K562 (cell line): ENCODE data around the gene TENM4. TPM values are rescaled to one million over a fixed set of nuclear protein-coding genes. Genes with fewer than 3 reads are reported as not detected.
A peak's percentile ranks its signal among the peaks of the same experiment; 100 is the strongest.

ENCODE experiments used
- ATAC-seq: fragments of 200-7000 bp; cut with Tn5 transposase; 3 replicates; pipeline ENCODE4 v1.9.1; 2020; ENCODE audit warnings: moderate library complexity
- BruUV-seq: library from RNA; stranded (reverse); fragments of 400-500 nt; replicated peaks from 2 replicates; lab custom pipeline; 2021; lab: Mats Ljungman, UMichigan
- CTCF ChIA-PET: fragments of 300-600 bp; formaldehyde crosslinking; extraction: SDS; loops from one replicate; lab custom pipeline; 2021; ENCODE audit warnings: low intra/inter-chr PET ratio; lab: Yijun Ruan, JAX
- POLR2A ChIA-PET: fragments of 300-600, 350-650 bp; sonication (Branson Sonifier 250); formaldehyde crosslinking; extraction: SDS; loops from one replicate; lab custom pipeline; 2021; ENCODE audit warnings: antibody characterized with exemption, inconsistent platforms; lab: Yijun Ruan, JAX
- DNase-seq, 4 experiments: peaks; one replicate each; pipeline versions ENCODE4 v3.0.0 to v3.0.0-alpha.2; 2011 to 2018; ENCODE audit warnings: low spot score in 3 of 4, mixed read lengths in 3 of 4; ENCODE audit errors: extremely low read depth in 1 of 4
- FAIRE-seq: peaks from 2 replicates; lab custom pipeline; 2011; peaks lifted over from hg19 to GRCh38; lab: Jason Lieb, UNC
- H2AFZ ChIP-seq: 2 replicates; pipeline ENCODE4 v1.6.0; 2011; ENCODE audit warnings: low read depth, low read length, control low read depth, inconsistent platforms
- H3K27ac ChIP-seq: fragments of 200-600 bp; 3 replicates; pipeline ENCODE4 v1.8.0; 2011; ENCODE audit warnings: low read depth, mild to moderate bottlenecking, control low read depth, inconsistent platforms, low read length, moderate library complexity, mixed read lengths; ENCODE audit errors: extremely low read depth
- H3K27me3 ChIP-seq, 2 experiments: fragments of 300-600 bp in 1 of 2; 2 replicates in 1 of 2; 3 replicates in 1 of 2; pipeline versions ENCODE4 v1.6.0 to v1.8.0; 2011; ENCODE audit warnings: inconsistent platforms in 2 of 2, low read length in 2 of 2, mild to moderate bottlenecking in 1 of 2, mixed read lengths in 1 of 2, moderate library complexity in 1 of 2; ENCODE audit not compliant: control insufficient read depth in 2 of 2, insufficient read depth in 2 of 2
- H3K36me3 ChIP-seq: fragments of 300-600 bp; 3 replicates; pipeline ENCODE4 v1.8.0; 2011; ENCODE audit warnings: mild to moderate bottlenecking, low read length, inconsistent platforms; ENCODE audit not compliant: control insufficient read depth, insufficient read depth
- H3K4me1 ChIP-seq, 2 experiments: fragments of 200-600 bp in 1 of 2; replicated peaks in 1 of 2; 2 replicates in 1 of 2; 3 replicates in 1 of 2; pipeline versions ENCODE4 v1.5.1 to v1.8.0; 2011; ENCODE audit warnings: inconsistent platforms in 2 of 2, low read length in 2 of 2, mild to moderate bottlenecking in 1 of 2, mixed read lengths in 1 of 2, moderate library complexity in 1 of 2; ENCODE audit not compliant: control insufficient read depth in 2 of 2, insufficient read depth in 2 of 2
- H3K4me2 ChIP-seq: 2 replicates; pipeline ENCODE4 v1.6.1; 2011; ENCODE audit warnings: low read length, control low read depth, inconsistent platforms, mixed read lengths; ENCODE audit not compliant: insufficient read depth
- H3K4me3 ChIP-seq: fragments of 200-600 bp; sonication (generic), shearing (Covaris generic); 2 replicates; pipeline ENCODE4 v1.5.1; 2016; ENCODE audit warnings: control low read depth, inconsistent platforms
- H3K79me2 ChIP-seq: fragments of 200-600 bp; 3 replicates; pipeline ENCODE4 v1.8.0; 2011; ENCODE audit warnings: low read length, inconsistent platforms; ENCODE audit not compliant: control insufficient read depth, insufficient read depth
- H3K9ac ChIP-seq, 2 experiments: 2 replicates each; pipeline versions ENCODE4 v1.6.0 to v1.6.1; 2011; ENCODE audit warnings: low read depth in 2 of 2, low read length in 2 of 2, control low read depth in 1 of 2, inconsistent platforms in 1 of 2, mild to moderate bottlenecking in 1 of 2, mixed read lengths in 1 of 2; ENCODE audit not compliant: insufficient read depth in 1 of 2
- H3K9me1 ChIP-seq: one replicate; pipeline ENCODE4 v1.6.0; 2011; ENCODE audit warnings: inconsistent platforms, mild to moderate bottlenecking, low read length, moderate library complexity; ENCODE audit not compliant: control insufficient read depth, insufficient read depth
- H3K9me3 ChIP-seq: replicated peaks from 2 replicates; pipeline ENCODE4 v1.5.1; 2011; ENCODE audit warnings: low read depth, low read length, inconsistent platforms; ENCODE audit not compliant: control insufficient read depth, insufficient read depth
- H4K20me1 ChIP-seq: replicated peaks from 2 replicates; pipeline ENCODE4 v1.6.1; 2011; ENCODE audit warnings: low read length, inconsistent platforms, mixed read lengths; ENCODE audit not compliant: control insufficient read depth, insufficient read depth
- FOXP1 ChIP-seq: sonication (generic); formaldehyde crosslinking; IDR thresholded peaks from 2 replicates; pipeline ENCODE4 v1.8.0; 2022; ENCODE audit warnings: mild to moderate bottlenecking, missing genetic modification reagents
- IFI16 ChIP-seq: fragments of 250-450 bp; sonication (Bioruptor Pico); IDR thresholded peaks from 2 replicates; pipeline ENCODE4 v2.1.2; 2022; ENCODE audit warnings: mild to moderate bottlenecking, inconsistent platforms
- RBM25 ChIP-seq: fragments of 200-400 bp; formaldehyde crosslinking; IDR thresholded peaks from 2 replicates; pipeline ENCODE4 v1.6.1; 2018; ENCODE audit warnings: low read length, low read depth, moderate library complexity; ENCODE audit not compliant: severe bottlenecking
- TEAD1 ChIP-seq, 2 experiments: fragments of 450-650 bp in 1 of 2; sonication (generic) in 1 of 2; formaldehyde crosslinking; IDR thresholded peaks; 2 replicates each; pipeline versions ENCODE4 v1.4.0 to v1.8.0; 2020 to 2022; ENCODE audit warnings: mild to moderate bottlenecking in 2 of 2, missing genetic modification reagents in 1 of 2
- ZFP91 ChIP-seq: sonication (generic); formaldehyde crosslinking; IDR thresholded peaks from 2 replicates; pipeline ENCODE4 v1.8.0; 2022; ENCODE audit warnings: mild to moderate bottlenecking, missing genetic modification reagents
- WGBS: fragments of 100-300 bp; shearing (Covaris generic); methylation state at CpG from one replicate; pipeline ENCODE4 v1.1.6; 2016; ENCODE audit warnings: low coverage, mixed read lengths; ENCODE audit not compliant: insufficient coverage; ENCODE audit errors: missing lambda C conversion rate; 5-methylcytosine and 5-hydroxymethylcytosine counted together
- in situ Hi-C: fragments of 300-500 bp; cut with MboI; formaldehyde crosslinking; loops from 4 replicates; pipeline ENCODE4 v1.15.0; 2018; ENCODE audit warnings: inconsistent platforms, mixed read lengths
- intact Hi-C: fragments of 100-400 bp; cut with micrococcal nuclease; formaldehyde crosslinking; loops from 2 replicates; pipeline ENCODE4 v1.14.2; 2022
- polyA plus RNA-seq, 8 experiments: library from polyadenylated mRNA; depleted of rRNA in 4 of 8; stranded (reverse) in 5 of 8; unstranded in 3 of 8; fragments of >200 nt; fragmentation: Nextera tagmentation in 2 of 8; fragmentation: Illumina TruSeq in 1 of 8; extraction: Ambion mirVana in 2 of 8; extraction: Trizol in 1 of 8; gene quantifications; 2 replicates each; pipeline versions ENCODE4 v1.2.1 to v1.2.3, GENCODE V29; 2011 to 2014; ENCODE audit warnings: inconsistent platforms in 1 of 8, missing spikeins in 1 of 8
- total RNA-seq, 7 experiments: library from RNA; depleted of rRNA in 6 of 7; stranded (reverse); fragments of >200 nt in 6 of 7; fragmentation: Illumina TruSeq in 2 of 7; extraction: Trizol in 2 of 7; gene quantifications; 2 replicates each; pipeline versions ENCODE4 v1.2.1 to v1.2.3, GENCODE V29; 2011 to 2021; ENCODE audit warnings: low replicate concordance in 1 of 7

The TENM4 gene
- total and polyA plus RNA-seq, 9 of the 15 experiments (the other 6 are each of a cell fraction or from before 2014, with no cell fraction given), result 0.16 TPM; not detected in 8

- H3K79me2 ChIP-seq, result no peaks in the 10 kb centered on the region
- CTCF ChIA-PET, result no interaction called here
- 2% methylated on average over 4 of the region's 4 CpGs for WGBS
- no peaks in the 10 kb centered on the region for H3K36me3 ChIP-seq
- no TSS peak for BruUV-seq
- peaks cover 0 to 10% of the 10 kb centered on the region in 2 experiments; a peak in 1 of 5 replicates for H3K27me3 ChIP-seq
- no peak overlapping the region for H3K27ac ChIP-seq
- no peak overlapping the region for H3K9ac ChIP-seq
- intact Hi-C loops, result no loop called here
- TF ChIP-seq RBM25 (peak; percentile 61), TEAD1 (CRISPR knock-in tag; IDR thresholded peaks at IDR 0.05) (no peak), FOXP1 (CRISPR knock-in tag) (no peak), IFI16 (CRISPR knock-in tag) (no peak), ZFP91 (no peak)
- ATAC-seq (no peak), DNase-seq (no peak), FAIRE-seq (no peak)
- no peaks in the 10 kb centered on the region for H4K20me1 ChIP-seq
- H3K9me3 ChIP-seq, result no peaks in the 10 kb centered on the region
- POLR2A ChIA-PET, result no interaction called here
- no peaks in the 10 kb centered on the region for H3K4me1 ChIP-seq
- no peak overlapping the region for H2AFZ ChIP-seq
- H3K4me2 ChIP-seq, result no peak overlapping the region
- in situ Hi-C loops, result no loop called here
- H3K9me1 ChIP-seq, result no peaks in the 10 kb centered on the region
- no peak overlapping the region for H3K4me3 ChIP-seq
These were observed 407.0 kb downstream of the TENM4 start for GRCh38 chr11:79033833-79034232.
